ENCODE results near the gene VWF. TPM values are rescaled to one million over a fixed set of nuclear protein-coding genes. Genes with fewer than 3 reads are reported as not detected.

The VWF gene
- total and polyA plus RNA-seq, 2 experiments from 2014 or later, result 0.42 to 0.56 TPM

DNA sequence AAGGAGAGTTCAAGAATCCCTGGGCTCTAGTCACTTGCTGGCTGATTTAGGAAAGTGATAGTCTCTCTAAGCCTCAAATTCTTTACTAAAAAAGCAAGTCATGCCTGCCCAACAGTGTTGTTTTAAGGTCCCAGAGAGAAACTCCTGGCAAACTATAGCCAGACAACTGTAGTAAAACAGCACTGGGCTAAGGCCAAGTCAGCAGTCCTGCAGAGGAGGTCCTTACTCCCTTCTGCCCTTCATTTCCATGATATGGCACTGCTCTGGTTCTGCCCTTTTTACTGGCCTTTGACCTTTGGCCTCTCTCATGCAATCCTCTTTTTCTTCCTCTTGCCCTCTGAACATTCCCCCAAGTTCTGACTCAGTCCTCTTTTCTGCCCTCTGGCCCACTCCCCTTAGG, 74.9 kb downstream of the VWF start (continued):
- TF ChIP-seq ZNF114 (CRISPR knock-in tag; IDR thresholded peaks at IDR 0.05), result no peak
- TF ChIP-seq, protein P1, sequence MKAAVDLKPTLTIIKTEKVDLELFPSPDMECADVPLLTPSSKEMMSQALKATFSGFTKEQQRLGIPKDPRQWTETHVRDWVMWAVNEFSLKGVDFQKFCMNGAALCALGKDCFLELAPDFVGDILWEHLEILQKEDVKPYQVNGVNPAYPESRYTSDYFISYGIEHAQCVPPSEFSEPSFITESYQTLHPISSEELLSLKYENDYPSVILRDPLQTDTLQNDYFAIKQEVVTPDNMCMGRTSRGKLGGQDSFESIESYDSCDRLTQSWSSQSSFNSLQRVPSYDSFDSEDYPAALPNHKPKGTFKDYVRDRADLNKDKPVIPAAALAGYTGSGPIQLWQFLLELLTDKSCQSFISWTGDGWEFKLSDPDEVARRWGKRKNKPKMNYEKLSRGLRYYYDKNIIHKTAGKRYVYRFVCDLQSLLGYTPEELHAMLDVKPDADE (IDR thresholded peaks at IDR 0.05), result no peak

DNA sequence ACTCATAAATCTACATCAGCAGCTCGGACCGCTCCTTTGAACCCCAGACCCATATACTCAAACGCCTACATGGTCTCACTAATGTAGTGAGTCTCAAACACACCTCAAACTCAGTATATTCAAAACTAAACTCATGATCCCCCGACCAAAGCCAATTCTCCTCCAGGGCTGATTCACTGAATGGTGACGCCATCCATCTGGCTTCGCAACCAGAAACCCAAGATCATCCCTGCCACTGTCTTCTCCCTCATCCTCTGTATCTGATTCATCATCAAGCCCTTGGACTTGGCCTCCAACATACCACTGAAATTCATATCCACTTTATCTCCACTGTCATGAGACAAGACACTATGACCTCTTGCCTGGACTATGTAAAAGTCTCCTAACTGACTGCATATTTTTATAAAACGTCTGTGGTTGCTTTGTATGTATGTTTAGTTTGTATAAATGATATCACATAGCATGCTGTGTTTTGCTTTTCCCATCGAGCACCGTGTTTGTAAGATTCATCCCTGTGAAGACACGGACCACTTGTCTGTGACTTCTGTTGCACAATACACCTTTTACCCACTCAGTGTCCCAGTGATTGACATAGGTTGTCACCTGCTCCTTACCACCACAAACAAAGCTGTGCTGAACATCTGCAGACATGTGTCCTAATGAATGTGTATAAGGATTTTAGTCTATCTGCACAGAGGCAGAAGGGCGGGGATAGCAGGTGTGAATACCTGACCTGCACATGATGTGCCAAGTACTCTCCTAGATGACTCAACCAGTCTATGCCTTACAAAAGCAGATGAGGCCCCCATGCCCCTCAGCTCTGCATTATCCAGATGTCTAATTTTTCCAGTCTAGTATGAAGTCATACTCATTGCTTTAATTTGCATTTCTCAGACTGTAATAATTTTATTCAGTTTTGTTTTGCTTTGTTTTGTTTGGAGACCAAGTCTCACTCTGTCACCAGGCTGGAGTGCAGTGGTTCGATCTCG, 76.9 kb downstream of the VWF start:
- H3K4me2 ChIP-seq, result no peak overlapping the region
- ATAC-seq, result no peak
- no peaks in the 10 kb centered on the region for H3K36me3 ChIP-seq (ENCODE audit: insufficient read depth)
- H3K4me3 Mint-ChIP-seq, result no peak overlapping the region
- no peak overlapping the region for H3K27ac ChIP-seq (ENCODE audit: low read depth)
- peaks cover 1% of the 10 kb centered on the region for H3K27me3 Mint-ChIP-seq (ENCODE audit: insufficient read depth, low read depth, poor library complexity)
- H4K20me1 ChIP-seq (replicated peaks; ENCODE audit: insufficient read depth), result no peaks in the 10 kb centered on the region
- 0 out of 2 replicates have a peak, but pooled peaks cover 3% of the 10 kb centered on the region for H3K9me2 ChIP-seq (ENCODE audit: insufficient read depth)
- no peak overlapping the region for H3K27ac Mint-ChIP-seq
- no peaks in the 10 kb centered on the region for H3K27me3 ChIP-seq (ENCODE audit: insufficient read depth)
- no peak overlapping the region for H3K4me3 ChIP-seq
- no peaks in the 10 kb centered on the region for H3K4me1 Mint-ChIP-seq
- no peak for DNase-seq (ENCODE audit: low spot score)
- H3K9me3 Mint-ChIP-seq, result no peaks in the 10 kb centered on the region
- H3F3A ChIP-seq (replicated peaks; ENCODE audit: low read depth), result no peaks in the 10 kb centered on the region
- no peaks in the 10 kb centered on the region for H3K4me1 ChIP-seq (ENCODE audit: insufficient read depth)
- H3K79me2 ChIP-seq (replicated peaks; ENCODE audit: insufficient read depth), result no peaks in the 10 kb centered on the region
- H3K36me3 Mint-ChIP-seq (ENCODE audit: low read depth), result no peaks in the 10 kb centered on the region
- no peak overlapping the region for H2AFZ ChIP-seq
- TF ChIP-seq JUNB (IDR thresholded peaks at IDR 0.05; ENCODE audit: unreplicated experiment) (no peak), EZH2phosphoT487 (IDR thresholded peaks at IDR 0.05; ENCODE audit: unreplicated experiment) (no peak), NANOG (IDR thresholded peaks at IDR 0.05; ENCODE audit: borderline replicate concordance) (no peak), POLR2AphosphoS5 (IDR thresholded peaks at IDR 0.05; ENCODE audit: low read depth) (no peak), ZNF114 (CRISPR knock-in tag; IDR thresholded peaks at IDR 0.05) (no peak), ZNF331 (CRISPR knock-in tag; IDR thresholded peaks at IDR 0.05; ENCODE audit: low read depth) (no peak)
- TF ChIP-seq, protein P2, sequence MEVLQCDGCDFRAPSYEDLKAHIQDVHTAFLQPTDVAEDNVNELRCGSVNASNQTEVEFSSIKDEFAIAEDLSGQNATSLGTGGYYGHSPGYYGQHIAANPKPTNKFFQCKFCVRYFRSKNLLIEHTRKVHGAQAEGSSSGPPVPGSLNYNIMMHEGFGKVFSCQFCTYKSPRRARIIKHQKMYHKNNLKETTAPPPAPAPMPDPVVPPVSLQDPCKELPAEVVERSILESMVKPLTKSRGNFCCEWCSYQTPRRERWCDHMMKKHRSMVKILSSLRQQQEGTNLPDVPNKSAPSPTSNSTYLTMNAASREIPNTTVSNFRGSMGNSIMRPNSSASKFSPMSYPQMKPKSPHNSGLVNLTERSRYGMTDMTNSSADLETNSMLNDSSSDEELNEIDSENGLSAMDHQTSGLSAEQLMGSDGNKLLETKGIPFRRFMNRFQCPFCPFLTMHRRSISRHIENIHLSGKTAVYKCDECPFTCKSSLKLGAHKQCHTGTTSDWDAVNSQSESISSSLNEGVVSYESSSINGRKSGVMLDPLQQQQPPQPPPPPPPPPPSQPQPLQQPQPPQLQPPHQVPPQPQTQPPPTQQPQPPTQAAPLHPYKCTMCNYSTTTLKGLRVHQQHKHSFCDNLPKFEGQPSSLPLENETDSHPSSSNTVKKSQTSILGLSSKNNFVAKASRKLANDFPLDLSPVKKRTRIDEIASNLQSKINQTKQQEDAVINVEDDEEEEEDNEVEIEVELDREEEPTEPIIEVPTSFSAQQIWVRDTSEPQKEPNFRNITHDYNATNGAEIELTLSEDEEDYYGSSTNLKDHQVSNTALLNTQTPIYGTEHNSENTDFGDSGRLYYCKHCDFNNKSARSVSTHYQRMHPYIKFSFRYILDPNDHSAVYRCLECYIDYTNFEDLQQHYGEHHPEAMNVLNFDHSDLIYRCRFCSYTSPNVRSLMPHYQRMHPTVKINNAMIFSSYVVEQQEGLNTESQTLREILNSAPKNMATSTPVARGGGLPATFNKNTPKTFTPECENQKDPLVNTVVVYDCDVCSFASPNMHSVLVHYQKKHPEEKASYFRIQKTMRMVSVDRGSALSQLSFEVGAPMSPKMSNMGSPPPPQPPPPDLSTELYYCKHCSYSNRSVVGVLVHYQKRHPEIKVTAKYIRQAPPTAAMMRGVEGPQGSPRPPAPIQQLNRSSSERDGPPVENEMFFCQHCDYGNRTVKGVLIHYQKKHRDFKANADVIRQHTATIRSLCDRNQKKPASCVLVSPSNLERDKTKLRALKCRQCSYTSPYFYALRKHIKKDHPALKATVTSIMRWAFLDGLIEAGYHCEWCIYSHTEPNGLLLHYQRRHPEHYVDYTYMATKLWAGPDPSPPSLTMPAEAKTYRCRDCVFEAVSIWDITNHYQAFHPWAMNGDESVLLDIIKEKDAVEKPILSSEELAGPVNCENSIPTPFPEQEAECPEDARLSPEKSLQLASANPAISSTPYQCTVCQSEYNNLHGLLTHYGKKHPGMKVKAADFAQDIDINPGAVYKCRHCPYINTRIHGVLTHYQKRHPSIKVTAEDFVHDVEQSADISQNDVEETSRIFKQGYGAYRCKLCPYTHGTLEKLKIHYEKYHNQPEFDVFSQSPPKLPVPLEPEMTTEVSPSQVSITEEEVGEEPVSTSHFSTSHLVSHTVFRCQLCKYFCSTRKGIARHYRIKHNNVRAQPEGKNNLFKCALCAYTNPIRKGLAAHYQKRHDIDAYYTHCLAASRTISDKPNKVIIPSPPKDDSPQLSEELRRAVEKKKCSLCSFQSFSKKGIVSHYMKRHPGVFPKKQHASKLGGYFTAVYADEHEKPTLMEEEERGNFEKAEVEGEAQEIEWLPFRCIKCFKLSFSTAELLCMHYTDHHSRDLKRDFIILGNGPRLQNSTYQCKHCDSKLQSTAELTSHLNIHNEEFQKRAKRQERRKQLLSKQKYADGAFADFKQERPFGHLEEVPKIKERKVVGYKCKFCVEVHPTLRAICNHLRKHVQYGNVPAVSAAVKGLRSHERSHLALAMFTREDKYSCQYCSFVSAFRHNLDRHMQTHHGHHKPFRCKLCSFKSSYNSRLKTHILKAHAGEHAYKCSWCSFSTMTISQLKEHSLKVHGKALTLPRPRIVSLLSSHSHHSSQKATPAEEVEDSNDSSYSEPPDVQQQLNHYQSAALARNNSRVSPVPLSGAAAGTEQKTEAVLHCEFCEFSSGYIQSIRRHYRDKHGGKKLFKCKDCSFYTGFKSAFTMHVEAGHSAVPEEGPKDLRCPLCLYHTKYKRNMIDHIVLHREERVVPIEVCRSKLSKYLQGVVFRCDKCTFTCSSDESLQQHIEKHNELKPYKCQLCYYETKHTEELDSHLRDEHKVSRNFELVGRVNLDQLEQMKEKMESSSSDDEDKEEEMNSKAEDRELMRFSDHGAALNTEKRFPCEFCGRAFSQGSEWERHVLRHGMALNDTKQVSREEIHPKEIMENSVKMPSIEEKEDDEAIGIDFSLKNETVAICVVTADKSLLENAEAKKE (CRISPR knock-in tag; IDR thresholded peaks at IDR 0.05), result no peak
- TF ChIP-seq, protein P3, sequence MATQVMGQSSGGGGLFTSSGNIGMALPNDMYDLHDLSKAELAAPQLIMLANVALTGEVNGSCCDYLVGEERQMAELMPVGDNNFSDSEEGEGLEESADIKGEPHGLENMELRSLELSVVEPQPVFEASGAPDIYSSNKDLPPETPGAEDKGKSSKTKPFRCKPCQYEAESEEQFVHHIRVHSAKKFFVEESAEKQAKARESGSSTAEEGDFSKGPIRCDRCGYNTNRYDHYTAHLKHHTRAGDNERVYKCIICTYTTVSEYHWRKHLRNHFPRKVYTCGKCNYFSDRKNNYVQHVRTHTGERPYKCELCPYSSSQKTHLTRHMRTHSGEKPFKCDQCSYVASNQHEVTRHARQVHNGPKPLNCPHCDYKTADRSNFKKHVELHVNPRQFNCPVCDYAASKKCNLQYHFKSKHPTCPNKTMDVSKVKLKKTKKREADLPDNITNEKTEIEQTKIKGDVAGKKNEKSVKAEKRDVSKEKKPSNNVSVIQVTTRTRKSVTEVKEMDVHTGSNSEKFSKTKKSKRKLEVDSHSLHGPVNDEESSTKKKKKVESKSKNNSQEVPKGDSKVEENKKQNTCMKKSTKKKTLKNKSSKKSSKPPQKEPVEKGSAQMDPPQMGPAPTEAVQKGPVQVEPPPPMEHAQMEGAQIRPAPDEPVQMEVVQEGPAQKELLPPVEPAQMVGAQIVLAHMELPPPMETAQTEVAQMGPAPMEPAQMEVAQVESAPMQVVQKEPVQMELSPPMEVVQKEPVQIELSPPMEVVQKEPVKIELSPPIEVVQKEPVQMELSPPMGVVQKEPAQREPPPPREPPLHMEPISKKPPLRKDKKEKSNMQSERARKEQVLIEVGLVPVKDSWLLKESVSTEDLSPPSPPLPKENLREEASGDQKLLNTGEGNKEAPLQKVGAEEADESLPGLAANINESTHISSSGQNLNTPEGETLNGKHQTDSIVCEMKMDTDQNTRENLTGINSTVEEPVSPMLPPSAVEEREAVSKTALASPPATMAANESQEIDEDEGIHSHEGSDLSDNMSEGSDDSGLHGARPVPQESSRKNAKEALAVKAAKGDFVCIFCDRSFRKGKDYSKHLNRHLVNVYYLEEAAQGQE (IDR thresholded peaks at IDR 0.05; ENCODE audit: unreplicated experiment), result no peak
- TF ChIP-seq, protein P1 (IDR thresholded peaks at IDR 0.05), result no peak
